Measurements from ENCODE around the gene RLN2. TPM values are rescaled to one million over a fixed set of nuclear protein-coding genes. Genes with fewer than 3 reads are reported as not detected.

Gene RLN2
- polyA plus RNA-seq, 1 experiment = not detected

- no peak for DNase-seq (ENCODE audit: low read depth)
- CTCF ChIA-PET = interaction anchor here (1.5 kb wide), 1 partner anchor 11 kb away, joined by 4 read pairs; no protein-coding TSS in a partner anchor
- POLR2A ChIA-PET = no interaction called here
- no peak for TF ChIP-seq CTCF (IDR thresholded peaks at IDR 0.05; ENCODE audit: insufficient read depth, low read depth, low read length)
- no peak overlapping the region for H3K4me3 ChIP-seq (ENCODE audit: low read depth, low read length)
- no peaks in the 10 kb centered on the region for H3K36me3 ChIP-seq (ENCODE audit: control insufficient read depth, insufficient read depth, low read length)
- peaks cover 7% of the 10 kb centered on the region for H3K27me3 ChIP-seq (ENCODE audit: control insufficient read depth, insufficient read depth, low read length)
Measured at GRCh38 chr9:5310851-5311250, 6.3 kb upstream of the RLN2 start.

GRCh38 chr9:5305741-5306140 lies 1.2 kb upstream of the RLN2 start:
- CTCF ChIA-PET = interaction anchor here (1.7 kb wide), 1 partner anchor 9 kb away, joined by 3 read pairs; no protein-coding TSS in a partner anchor
- no peak for TF ChIP-seq CTCF (IDR thresholded peaks at IDR 0.05; ENCODE audit: insufficient read depth, low read depth, low read length)
- Histone ChIP-seq H3K36me3 (ENCODE audit: control insufficient read depth, insufficient read depth, low read length) (no peaks in the 10 kb centered on the region), H3K27me3 (ENCODE audit: control insufficient read depth, insufficient read depth, low read length) (peaks cover 8% of the 10 kb centered on the region), H3K4me3 (ENCODE audit: low read depth, low read length) (no peak overlapping the region)
- POLR2A ChIA-PET = no interaction called here
- no peak for DNase-seq (ENCODE audit: low read depth)

GRCh38 chr9:5301544-5301943 lies 3.0 kb downstream of the RLN2 start:
- no peak for TF ChIP-seq CTCF (IDR thresholded peaks at IDR 0.05; ENCODE audit: insufficient read depth, low read depth, low read length)
- Histone ChIP-seq H3K27me3 (ENCODE audit: control insufficient read depth, insufficient read depth, low read length) (peaks cover 1% of the 10 kb centered on the region; the same call in 1 of the 2 replicates), H3K36me3 (ENCODE audit: control insufficient read depth, insufficient read depth, low read length) (no peaks in the 10 kb centered on the region), H3K4me3 (ENCODE audit: low read depth, low read length) (no peak overlapping the region)
- DNase-seq (ENCODE audit: low read depth) = no peak
- ChIA-PET CTCF (interaction anchor here (1.5 kb wide), 1 partner anchor 13 kb away, joined by 3 read pairs; no protein-coding TSS in a partner anchor), POLR2A (no interaction called here)

- H3K27me3 ChIP-seq (ENCODE audit: control insufficient read depth, insufficient read depth, low read length) = 0 out of 2 replicates have a peak, but pooled peaks cover 3% of the 10 kb centered on the region
- H3K4me3 ChIP-seq (ENCODE audit: low read depth, low read length) = no peak overlapping the region
- CTCF ChIA-PET = no interaction called here
- POLR2A ChIA-PET = no interaction called here
- DNase-seq (ENCODE audit: low read depth) = no peak
- TF ChIP-seq CTCF (IDR thresholded peaks at IDR 0.05; ENCODE audit: insufficient read depth, low read depth, low read length) = no peak
- no peaks in the 10 kb centered on the region for H3K36me3 ChIP-seq (ENCODE audit: control insufficient read depth, insufficient read depth, low read length)
Measured at GRCh38 chr9:5292141-5292540, 12.4 kb downstream of the RLN2 start.

- CTCF ChIA-PET = no interaction called here
- Histone ChIP-seq H3K36me3 (ENCODE audit: control insufficient read depth, insufficient read depth, low read length) (no peaks in the 10 kb centered on the region), H3K27me3 (ENCODE audit: control insufficient read depth, insufficient read depth, low read length) (0 out of 2 replicates have a peak, but pooled peaks cover 3% of the 10 kb centered on the region), H3K4me3 (ENCODE audit: low read depth, low read length) (no peak overlapping the region)
- no peak for TF ChIP-seq CTCF (IDR thresholded peaks at IDR 0.05; ENCODE audit: insufficient read depth, low read depth, low read length)
- no peak for DNase-seq (ENCODE audit: low read depth)
- POLR2A ChIA-PET = no interaction called here
Measured at GRCh38 chr9:5288591-5288990, 15.9 kb downstream of the RLN2 start.
